HG03039 (cell line): Measurements from ENCODE around the gene PLEKHG3.

ENCODE experiments used
- ATAC-seq: cut with Tn5 transposase; IDR thresholded peaks from one replicate; pipeline ENCODE4 v1.9.1; 2021; ENCODE audit warnings: mild to moderate bottlenecking, moderate library complexity; ENCODE audit not compliant: unreplicated experiment

PLEKHG3 gene

DNA sequence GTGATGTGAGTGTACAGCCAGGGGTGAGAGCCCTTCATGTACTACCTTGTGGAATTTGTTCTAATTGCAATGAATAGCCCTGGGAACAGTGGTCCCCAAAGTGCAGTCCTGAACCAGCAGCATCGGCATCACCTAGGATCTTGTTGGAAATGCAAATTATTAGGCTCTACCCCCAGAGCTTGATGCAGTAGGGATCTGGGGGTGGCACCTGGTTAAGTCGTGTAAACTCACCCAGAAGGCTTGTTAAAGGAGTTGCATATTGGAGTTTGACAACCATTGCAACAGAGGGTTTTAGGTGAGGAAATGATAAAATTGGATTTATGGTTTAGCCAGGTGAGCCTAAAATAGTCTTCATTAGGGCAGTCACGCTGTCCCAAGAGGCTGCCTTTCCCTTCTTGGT is 73.2 kb downstream of the PLEKHG3 start:
- ATAC-seq: no peak

DNA sequence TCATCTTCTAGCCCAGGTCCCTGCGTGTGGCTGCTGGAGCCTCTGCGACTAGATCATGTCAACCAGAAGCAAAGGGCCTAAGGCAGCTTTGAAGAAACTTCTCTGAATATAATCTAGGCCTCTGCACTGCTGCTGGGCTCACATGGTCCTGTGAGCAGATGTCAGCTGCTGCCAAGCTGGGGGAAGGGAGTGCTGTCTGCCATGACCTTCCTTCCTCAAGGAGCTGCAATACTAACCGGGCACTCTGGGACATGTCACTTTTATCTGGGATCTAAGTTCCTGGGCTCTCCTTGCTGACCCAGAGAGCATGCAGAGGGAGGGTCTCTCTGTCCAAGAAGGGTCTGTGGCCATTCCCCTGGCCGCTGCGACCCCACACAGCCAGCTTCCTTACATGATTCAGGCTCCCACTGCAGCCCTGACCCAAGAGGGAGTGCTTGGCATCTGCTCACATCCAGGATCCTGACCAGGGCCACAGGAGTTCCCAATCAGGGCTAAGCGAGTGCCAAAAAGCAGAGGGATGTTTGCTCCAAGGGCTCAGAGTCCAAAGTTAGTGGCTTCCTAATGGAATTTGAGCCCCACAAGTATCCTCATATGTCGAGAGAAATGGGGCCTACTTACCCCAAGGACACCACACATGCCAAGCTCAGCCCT is 74.0 kb downstream of the PLEKHG3 start:
- no peak for ATAC-seq

DNA sequence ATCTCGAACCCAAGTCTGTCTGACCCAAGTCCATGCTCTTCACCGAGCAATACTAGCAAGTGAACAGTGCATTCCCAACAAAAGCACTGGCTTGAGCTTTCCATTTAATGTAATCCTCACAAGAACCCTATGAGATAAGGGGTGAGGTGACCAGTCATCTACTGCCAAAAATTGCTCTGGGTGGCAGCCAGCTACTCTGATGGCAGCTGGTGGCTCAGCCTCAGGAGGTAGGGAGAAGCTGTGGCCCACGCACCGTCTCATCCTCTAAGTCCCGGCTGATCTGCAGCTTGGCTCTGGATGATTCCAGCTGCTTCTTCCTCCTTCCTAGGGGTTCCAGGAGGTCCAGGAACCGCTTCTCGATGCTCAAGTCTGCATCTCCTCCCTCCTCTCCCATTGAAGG is 75.2 kb downstream of the PLEKHG3 start:
- ATAC-seq: no peak

DNA sequence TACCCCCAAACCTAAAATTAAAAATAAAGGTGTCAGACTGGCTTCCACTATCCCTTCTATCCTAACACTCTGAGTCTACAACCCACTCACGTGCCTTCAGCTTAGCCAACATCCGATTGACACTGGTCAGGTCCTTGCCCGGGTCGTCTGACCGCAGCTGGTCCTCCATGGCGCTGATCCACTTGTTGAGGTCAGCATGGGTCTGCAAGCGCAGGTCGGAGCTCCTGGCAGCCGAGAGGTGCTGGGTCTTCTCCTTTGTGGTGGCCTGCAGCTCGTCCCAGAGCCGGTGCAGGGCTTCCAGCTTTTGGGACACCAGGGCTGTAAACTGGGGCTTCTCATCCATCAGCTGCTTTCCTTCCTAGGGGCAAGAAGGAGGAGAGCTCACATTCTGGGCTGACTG is 78.0 kb downstream of the PLEKHG3 start:
- no peak for ATAC-seq

DNA sequence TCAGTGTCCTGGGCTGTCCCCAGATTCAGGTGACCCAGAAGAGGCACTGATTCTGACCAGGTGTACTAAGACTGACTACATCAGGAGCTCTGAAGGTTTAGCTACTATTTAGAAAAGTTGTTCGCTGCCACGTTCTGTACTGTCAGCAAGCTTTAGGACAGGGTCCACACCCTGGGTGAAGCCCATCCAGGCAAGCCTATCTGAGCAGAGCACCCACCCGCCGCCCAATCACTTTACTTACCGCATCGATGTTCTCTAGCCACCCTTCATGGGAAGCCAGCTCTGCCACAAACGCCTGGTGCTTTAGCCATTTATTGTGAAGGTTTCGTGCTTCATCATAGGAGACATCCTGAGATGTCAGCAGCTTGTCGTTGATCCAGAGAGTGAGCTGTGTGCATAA is 79.8 kb downstream of the PLEKHG3 start:
- ATAC-seq: no peak

DNA sequence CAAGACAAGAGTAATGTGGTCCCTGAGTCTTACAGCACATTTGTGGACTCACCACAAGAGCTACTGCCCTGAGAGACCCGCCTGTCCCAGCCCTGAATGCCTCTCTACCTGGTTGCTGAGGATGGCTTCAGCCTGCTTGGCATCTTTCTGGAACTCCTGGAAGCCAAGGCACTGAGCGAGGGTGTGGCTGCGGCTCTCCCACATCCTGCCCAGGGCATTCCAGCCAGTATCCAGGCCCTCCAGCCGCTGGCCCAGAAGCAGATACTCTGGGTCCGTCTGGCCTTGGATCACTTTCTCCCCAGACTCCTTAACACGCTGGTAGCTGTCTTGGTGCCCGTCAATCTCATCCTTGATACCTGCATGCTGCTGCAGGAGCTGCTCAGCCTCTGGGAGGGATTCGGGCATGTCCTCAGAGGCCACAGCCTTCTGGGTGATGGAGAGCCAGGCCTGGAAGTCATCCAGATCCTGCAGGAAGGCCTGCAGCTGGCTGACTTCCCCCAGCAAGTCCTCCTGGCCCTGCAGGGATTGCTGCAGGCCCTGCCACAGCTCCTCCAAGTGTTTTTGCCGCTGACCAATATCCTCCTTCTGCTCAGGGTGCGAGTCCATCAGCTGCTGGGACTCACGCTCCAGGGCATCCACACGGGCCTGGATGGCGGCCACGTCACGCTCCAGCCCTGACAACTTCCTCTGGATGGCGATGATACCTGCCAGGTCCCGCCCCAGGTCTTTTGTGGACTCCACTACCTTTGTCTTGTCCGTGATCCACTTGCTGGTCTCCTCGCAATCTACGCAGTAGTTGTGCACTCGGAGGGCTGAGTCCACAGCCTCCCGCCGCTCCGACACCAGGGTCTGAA is 82.3 kb downstream of the PLEKHG3 start:
- ATAC-seq: no peak

DNA sequence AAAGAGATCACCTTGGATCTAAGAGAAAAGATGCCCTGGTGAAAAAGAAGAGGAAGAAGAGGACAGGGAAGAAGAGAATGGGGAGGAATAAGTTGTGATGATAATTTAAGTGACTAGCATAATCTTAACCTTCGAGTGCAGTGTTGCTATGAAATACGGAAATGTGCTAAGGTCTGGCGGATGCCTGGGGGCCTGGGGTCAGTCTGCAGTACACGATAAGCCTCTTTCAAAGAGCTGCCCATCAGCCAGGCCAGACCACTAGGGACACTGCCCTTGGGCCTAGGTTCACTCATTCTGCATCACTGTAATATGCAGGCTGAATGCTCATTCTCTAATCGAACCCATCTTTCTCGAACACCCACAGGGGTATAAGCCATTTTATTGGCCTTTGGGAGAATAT is 83.4 kb downstream of the PLEKHG3 start:
- no peak for ATAC-seq

DNA sequence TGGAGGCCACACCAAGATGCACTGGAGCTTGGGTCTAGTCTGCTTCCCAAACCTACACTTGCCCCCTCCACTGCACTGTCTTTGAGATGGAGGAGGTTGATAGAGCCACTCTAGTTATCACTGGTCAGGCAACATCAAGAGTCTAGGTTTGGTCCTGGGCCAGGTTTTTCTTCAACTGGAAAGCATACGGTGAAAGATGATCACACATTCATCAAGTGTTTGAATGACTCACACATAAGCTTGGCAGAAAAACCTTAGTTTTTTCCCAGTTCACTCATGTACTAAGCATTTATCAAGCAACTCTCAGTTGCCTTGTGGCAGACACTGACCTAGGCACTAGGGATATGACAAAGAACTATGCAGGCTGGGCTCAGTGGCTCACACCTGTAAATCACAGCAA is 84.5 kb downstream of the PLEKHG3 start:
- ATAC-seq: no peak

DNA sequence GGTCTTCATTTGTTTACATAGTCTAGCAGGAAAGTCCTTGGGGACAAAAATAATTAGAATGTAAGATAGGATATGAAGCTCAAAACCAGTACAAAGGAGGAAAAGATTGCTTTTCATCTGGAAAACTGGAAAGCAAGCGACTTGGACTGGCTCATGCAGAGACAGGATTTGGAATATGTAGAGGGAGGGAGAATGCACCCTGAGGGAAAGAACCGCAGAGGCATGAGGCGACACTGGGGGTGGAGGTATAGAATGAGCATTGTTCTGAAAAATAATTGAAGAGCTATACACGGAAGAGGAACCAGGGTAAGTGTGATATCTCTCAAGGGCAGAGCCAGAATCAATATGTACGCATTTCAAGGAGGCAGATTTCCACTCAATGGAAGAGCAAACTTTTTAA is 85.5 kb downstream of the PLEKHG3 start:
- ATAC-seq: no peak

DNA sequence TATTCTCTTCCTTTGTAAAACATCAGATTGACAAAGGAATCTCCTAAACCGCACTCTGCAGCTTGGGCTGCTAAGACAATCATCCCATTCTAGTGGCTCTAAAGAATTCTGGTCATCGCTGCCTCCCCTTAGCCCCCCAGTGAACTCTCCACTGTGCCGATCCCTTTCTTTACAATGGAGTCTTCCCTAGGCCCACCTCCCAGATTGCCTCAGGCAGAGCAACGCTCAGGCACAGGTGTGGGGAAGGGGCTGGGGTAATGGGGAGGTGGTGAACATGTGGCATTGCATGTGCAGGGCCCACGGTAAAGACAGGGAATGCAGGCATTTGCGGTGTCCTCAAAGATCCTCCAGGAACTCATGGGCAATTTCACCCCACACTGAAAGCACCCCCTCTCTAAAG is 86.3 kb downstream of the PLEKHG3 start:
- ATAC-seq: no peak

DNA sequence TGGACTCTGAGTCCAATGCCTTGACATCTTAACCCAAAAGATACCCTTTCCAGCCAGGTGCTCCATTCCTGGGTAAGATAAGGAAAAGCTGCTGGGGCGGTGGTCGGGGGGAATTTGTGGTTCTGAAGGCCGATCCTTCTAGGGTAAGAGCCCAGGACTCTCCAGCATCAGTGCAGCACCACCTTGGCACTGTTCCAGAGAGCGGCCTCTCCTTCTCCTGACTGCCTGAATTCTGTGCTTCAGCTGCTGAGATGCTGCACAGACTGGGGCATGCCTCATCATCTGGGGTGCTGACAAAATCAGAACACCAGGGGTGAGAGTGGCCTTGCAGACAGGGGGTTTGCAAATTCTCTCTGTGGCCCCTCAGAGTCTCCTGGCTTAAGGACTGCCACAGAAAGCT is 88.0 kb downstream of the PLEKHG3 start:
- no peak for ATAC-seq

DNA sequence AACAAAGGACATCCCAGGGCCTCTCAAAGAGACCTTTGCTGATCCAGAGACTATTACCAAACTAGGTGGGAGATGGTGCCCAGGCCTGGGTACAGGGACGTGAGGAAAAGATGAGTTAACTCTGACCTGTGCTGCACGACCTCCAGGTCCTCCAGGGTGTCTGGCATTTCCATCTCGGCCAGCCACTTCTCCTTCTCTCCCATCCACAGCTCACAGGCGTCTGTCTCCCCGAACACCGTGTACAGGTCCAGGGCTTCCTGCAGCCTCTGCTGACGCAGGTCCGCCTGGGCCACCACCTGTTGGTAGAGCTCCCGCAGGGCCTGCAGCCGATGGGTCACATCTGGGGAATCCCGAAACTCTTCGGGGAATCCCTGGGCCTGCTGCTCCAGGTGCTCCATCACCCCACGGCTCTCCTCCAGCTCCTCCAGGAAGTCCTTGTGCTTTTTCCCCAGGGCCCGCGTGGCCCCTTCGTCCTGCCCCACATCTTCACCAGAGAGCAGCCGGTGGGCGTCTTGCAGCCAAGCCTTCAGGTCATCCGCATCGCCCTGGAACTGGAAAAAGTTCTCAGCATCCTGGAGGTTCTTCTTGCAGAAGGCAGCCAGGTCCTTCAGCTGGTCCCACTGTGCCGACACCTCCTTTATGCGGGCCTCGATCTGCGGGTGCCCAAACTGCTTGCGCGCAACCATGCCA is 88.8 kb downstream of the PLEKHG3 start:
- ATAC-seq: no peak

DNA sequence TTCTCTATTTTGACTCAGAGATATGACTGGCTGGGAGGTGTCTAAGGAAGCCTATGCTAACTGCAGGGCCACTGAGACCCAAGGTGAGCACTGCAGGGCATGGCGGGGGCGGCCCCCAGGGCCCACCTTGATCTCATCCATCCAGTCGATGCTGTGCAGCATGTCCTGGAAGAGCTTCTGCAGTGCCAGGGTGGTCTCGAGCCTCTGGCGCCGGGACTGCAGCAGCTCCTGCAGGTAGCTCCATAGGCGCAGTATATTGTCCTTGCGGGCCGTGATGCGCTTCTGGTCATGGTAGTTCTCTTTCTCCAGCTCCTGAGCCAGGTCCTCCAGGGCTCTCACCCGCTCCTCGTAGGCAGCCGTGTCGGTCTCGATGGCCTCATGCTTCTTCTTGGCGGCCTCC is 91.0 kb downstream of the PLEKHG3 start:
- no peak for ATAC-seq

DNA sequence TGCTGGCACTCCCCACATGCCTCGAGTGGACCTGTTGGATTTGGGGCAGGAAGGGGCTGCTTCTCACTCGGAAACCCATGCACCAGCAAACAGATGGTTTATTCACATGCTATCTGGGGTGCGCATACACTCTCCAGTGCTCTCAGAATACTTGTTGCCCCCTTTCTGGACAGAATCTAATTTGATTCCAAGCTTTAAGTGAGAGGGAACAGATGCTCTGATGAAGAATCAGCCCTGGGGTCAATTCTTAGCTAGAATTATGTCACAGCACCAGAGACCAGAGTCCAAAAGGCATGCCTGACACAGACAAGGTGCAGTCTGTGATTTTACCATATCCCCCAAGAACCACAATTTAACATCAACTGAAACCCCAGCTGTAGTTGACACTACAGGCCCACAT is 91.7 kb downstream of the PLEKHG3 start:
- no peak for ATAC-seq

DNA sequence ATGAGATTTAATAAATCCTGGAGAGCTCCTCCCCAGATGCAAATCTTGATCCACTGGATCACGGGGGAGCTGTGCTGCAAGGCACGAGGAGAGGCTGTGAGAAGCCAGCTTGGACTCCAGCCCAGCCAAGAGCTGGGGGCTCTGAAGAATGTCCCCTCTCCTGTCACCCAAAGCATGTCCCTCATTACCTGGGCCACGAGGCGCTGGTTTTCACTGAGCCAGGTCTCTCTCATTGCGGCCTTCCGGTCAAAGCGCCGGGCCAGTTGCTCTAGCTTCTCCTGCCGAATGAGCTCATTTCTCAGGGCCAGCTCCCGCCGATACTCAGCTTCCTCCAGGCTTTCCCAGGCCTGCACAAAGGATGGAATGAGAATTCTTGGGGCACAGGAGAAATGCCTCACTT is 92.1 kb downstream of the PLEKHG3 start:
- ATAC-seq: no peak

DNA sequence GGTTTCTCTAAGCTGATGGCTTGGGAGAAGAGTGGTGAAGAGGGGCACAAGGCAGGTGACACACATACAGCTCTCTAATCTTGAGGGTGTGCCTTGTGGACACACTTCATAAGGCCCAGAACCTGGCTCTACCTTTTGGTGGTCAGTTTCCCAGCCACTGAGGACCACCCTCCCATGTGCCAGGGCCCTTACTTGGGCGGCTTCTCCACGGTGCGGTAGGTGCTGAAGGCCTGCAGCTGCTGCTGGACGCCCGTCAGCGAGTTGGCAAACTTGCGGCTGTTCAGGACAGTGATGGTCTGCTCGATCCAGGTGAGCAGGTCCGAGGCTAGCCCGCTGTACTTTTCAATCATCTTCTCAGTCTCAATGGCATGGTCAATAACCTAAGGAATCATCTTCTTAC is 95.3 kb downstream of the PLEKHG3 start:
- no peak for ATAC-seq
